Body of pancreas (tissue), 4 donors: ENCODE results near the gene ANXA3.

Source experiments
- POLR2A ChIP-seq, 3 donors: fragments of 450-650 bp; IDR thresholded peaks; one replicate each; pipeline ENCODE4 v1.6.1; 2016; ENCODE audit warnings: antibody characterized with exemption in 3 of 3, mild to moderate bottlenecking in 2 of 3
- TF ChIP-seq, protein P1 (sequence below), 7 experiments: fragments of 450-650 bp in 4 of 7; fragments of 200-600 bp in 3 of 7; sonication (generic) in 3 of 7; IDR thresholded peaks; one replicate each; pipeline ENCODE4 v1.5.1; 2016 to 2019; ENCODE audit warnings: antibody characterized with exemption in 7 of 7

DNA sequence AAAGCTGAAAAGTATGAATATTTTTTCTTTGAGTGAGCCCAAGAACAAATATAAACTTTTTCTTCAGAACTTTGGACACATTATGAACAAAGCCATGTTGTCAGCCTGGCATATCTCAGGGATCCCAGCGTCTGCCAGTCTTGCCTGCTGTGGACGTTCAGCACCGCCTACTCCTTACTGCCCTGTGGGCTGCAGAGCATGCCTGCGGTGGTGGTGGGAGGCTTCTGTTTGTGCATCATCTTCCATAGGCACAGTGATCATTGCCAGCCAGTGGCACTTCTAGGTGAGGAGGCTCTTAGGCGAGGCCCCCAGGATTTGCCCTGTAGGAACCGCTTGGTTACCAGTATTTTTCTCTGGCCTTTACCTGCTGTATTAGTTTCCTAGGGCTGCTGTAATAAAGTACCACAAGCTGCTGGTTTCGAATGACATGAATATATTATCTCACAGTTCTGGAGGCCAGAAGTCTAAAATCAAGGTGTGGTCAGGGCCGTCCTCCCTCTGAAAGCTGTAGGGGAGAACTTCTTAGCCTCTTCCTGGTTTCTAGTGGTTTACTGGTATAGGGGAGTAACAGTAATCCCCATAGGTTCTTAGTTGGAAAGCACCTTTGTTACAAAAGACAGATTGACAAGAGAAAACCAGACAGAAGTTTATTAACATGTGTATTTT is 15.4 kb downstream of the ANXA3 start:
- TF ChIP-seq POLR2A (IDR thresholded peaks at IDR 0.05): no peak
- TF ChIP-seq, protein P1, sequence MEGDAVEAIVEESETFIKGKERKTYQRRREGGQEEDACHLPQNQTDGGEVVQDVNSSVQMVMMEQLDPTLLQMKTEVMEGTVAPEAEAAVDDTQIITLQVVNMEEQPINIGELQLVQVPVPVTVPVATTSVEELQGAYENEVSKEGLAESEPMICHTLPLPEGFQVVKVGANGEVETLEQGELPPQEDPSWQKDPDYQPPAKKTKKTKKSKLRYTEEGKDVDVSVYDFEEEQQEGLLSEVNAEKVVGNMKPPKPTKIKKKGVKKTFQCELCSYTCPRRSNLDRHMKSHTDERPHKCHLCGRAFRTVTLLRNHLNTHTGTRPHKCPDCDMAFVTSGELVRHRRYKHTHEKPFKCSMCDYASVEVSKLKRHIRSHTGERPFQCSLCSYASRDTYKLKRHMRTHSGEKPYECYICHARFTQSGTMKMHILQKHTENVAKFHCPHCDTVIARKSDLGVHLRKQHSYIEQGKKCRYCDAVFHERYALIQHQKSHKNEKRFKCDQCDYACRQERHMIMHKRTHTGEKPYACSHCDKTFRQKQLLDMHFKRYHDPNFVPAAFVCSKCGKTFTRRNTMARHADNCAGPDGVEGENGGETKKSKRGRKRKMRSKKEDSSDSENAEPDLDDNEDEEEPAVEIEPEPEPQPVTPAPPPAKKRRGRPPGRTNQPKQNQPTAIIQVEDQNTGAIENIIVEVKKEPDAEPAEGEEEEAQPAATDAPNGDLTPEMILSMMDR (IDR thresholded peaks at IDR 0.05): no peak
